Astrocyte (in vitro differentiated cells and primary cell): Measurements from ENCODE around the gene HAVCR1.

Experiments
- CTCF ChIP-seq: IDR thresholded peaks from 2 replicates; pipeline ENCODE4 v1.5.1; 2011; ENCODE audit warnings: low read depth, mild to moderate bottlenecking, inconsistent platforms, low read length, moderate library complexity; ENCODE audit not compliant: insufficient read depth
- EZH2 ChIP-seq: IDR thresholded peaks from 2 replicates; pipeline ENCODE4 v1.6.1; 2012; ENCODE audit warnings: mild to moderate bottlenecking, low read length, inconsistent platforms; ENCODE audit not compliant: insufficient read depth

DNA sequence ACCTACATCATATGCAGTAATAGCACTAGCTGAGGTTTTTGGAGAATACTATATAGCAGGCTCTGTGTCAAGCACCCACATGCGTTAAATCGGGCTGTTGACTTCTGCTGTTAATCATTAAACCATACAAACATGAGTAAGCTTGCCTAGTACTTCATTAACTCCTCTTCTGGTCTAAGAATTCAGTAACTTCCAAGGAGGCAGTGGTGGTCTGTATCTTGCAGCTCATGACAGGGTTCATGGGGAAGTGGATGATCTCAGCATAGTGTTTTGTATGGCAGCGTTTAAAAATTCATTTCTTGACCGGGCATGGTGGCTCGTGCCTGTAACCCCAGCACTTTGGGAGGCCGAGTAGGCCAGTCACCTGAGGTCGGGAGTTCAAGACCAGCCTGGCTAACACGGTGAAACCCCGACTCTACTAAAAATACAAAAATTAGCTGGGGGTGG, at the start of gene HAVCR1:
- TF ChIP-seq EZH2 (no peak), CTCF (no peak)
